T-helper 2 cell (primary cell): Measurements from ENCODE around the gene ZBTB43.
"Not testable (repeated sequence)": the region's sequence is repeated elsewhere in the genome, so short reads cannot be mapped to it uniquely, and the experiment has no call there.

Source experiments
- DNase-seq, 5 experiments: peaks; one replicate each; pipeline versions ENCODE4 v3.0.0 to v3.0.0-alpha.2; 2012 to 2022
- total RNA-seq, 2 donors: gene quantifications; one replicate each; lab custom pipeline; 2026; lab: John Stamatoyannopoulos, UW

Gene ZBTB43
- 45.3 to 70.8 reads per million in 2 donors for total RNA-seq

- peak; percentile 96 to 98 (median 96) for DNase-seq
These were observed at the start of gene ZBTB43 for GRCh38 chr9:126804696-126805553. Gene ZBTB43 (plus strand): TSS chr9:126805040. CDS start chr9:126832510, 27,470 bp downstream.

DNA sequence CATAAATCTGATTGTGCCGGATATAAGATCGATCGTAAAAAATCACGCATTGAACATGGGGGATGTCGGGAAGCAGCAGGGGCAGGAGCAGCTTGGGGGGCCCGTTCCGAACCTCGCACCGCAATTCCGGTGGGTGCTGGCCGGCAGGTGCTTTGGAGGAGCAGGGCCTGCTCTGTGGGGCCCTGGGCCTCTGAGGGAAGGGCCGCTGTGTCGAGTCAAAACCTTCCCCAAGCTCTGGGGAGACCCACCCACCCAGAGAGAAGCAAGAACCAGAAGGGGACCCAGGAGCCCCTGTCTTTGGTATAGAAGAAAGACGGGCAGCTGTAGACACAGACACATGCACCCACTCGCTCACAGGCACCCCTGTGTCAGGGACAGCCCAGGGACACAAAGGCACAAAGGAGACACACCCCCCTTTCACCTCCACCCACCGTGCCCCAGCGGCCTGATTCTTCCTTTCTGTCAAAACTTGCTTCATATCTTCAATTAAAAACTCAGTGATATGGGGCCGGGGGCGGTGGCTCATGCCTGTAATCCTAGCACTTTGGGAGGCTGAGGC, 49.4 kb upstream of the ZBTB43 start:
- no peak for DNase-seq

- no peak for DNase-seq
These were observed 48.6 kb upstream of the ZBTB43 start for GRCh38 chr9:126756238-126756637.

DNA sequence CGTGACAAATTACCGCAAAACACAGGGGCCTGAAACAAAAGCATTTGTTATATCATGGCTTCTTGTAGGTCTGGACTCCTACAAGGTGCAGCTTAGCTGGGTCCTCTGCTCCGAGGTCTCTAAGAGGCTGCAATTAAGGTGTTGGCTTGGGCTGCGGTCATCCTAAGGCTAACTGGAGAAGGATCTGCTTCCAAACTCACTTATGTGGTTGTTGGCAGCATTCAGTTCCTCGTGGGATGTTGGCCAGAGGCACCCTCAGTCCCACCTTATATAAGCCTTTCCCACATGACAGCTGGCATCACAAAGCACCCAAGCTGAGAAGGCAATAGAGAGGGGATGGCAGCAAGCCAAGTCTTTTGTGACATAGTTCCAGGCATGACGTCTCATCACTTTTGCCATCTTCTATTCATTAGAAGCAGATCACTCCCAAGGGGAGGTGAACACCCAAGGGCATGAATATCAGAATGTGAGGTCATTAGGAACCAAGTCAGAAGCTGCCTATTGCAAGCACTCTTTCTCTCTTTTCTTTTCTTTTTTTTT, 47.9 kb upstream of the ZBTB43 start:
- no peak for DNase-seq

- no peak for DNase-seq
These were observed 45.8 kb upstream of the ZBTB43 start for GRCh38 chr9:126758916-126759585.

GRCh38 chr9:126761274-126761673, 43.6 kb upstream of the ZBTB43 start:
- DNase-seq = no peak

DNA sequence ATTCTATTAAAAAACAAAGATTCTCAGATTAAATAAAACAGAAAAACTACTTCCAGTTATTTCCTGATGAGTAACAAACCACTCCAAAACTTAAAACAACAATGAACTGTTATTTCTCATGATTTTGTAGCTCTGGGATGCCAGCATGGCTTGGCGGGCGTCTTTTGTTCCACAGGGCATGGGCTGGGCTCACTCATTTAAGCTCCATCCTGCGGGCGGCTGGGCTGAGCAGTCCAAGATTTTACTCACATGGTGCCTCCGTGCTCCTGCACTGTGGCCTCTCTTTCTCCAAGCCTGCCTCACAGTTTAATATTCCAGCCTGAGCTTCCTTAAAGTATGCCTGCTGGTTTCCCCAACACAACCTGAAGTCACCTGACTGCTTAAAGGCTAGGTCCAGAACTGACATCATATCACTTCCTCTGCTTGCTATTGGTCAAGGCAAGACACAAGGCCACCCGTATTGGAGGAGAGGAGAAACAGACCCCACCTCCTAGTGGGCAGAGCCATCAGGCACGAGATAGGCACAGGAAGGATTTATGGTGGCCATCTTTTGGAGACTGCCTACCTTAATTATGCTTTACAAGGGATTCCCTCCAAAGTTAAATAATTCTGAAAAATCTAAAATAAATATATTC, 41.6 kb upstream of the ZBTB43 start:
- peak in 1 of 5 experiments; percentile 19 for DNase-seq

GRCh38 chr9:126773004-126773607, 31.7 kb upstream of the ZBTB43 start:
- peak in 1 of 5 experiments; percentile 18 for DNase-seq

GRCh38 chr9:126775926-126776325, 28.9 kb upstream of the ZBTB43 start:
- DNase-seq = no peak

DNA sequence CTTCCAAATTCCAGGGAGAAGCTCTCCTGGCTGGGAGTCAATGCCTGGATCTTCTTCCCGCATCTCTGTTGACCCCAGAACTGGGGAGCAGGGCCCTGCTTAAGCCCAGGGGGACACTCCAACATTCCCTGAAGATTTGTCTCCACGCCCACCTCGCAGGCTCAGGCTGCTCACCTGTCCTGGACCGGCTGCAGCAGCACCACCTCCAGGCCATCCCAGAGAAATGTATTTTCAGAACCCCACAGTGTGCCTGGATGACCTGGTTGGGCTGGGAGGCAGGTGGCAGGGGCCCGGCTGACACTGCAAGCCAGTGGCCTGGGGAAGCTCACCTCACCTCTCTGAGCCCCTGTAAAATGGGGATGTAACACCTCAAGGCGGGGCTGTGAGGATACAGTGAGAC, 27.1 kb upstream of the ZBTB43 start:
- no peak for DNase-seq

DNA sequence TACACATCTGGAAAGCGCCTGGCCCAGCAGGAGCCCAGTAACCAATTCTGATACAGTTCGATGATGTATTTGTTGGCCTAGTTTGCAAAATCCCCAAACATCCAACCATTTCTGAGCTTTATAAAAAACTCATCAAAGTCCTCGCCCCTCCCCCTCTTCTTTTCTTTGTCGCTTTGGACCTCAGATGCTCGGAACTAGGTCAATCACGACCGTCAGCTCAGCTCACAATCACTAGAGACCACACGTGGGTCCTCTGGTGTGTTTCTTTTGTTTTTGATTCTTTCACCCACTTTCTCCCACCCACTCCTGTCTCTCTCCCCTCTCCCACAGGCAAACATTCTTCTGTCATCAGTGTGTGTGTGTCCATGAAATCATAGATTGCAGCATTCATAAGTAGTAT, 26.7 kb upstream of the ZBTB43 start:
- no peak for DNase-seq

GRCh38 chr9:126778696-126779095, 26.1 kb upstream of the ZBTB43 start:
- DNase-seq = not testable (repeated sequence)

GRCh38 chr9:126781186-126782052, 23.4 kb upstream of the ZBTB43 start:
- peak; percentile 58 to 81 (median 73) for DNase-seq

DNA sequence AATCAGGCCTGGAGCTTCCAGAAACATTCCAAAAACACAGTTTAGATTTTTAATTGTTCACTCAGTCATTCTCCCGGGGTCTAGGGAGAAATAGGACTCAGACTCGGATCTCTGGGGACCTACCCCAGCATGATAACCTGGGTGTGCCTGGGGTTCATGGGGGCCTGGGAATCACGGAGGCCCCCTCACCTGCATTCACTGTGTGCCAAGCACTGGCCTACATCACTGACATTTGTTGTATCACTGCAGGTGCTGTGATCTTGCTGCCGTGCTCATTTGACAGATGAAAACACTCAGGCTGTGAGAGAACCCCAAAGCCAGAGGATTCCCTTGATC, 22.8 kb upstream of the ZBTB43 start:
- DNase-seq = no peak

DNA sequence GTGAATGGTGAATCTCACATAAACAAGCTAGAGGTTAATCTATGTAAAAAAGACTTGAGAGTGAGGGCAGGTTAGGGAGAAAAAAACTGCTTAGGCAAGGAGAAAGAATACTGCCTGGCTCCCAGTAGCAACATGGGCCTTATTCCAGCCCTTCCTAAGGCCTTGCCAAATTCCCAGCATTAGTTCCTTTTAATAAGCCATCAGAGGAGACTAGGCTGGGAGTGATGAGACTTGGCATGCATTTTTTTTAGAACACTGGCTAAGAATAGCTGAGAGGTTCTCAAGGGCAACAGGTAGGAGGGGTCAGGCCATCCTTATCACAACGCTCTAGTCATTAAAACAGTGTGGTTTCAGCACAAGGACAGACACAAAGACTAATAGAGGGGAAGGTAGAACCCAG, 20.9 kb upstream of the ZBTB43 start:
- no peak for DNase-seq

DNA sequence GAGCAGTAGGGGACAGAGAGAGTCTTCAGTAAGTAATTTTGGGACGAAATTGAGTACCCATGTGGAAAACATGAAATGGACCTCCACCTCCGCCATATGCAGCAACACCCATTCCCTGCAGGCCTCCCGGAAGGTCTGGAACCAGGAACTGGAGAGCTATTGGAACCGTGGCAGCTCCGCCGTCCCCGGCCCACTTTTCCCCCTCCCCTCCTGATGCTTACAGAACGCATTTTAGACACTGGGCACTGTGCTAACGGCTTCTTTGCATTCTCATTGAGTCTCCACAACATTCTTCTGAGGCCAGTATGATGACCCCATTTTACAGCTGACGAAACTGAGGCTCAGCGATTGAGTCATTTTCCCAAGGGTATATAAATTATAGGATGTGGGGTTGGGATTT, 20.4 kb upstream of the ZBTB43 start:
- no peak for DNase-seq

DNA sequence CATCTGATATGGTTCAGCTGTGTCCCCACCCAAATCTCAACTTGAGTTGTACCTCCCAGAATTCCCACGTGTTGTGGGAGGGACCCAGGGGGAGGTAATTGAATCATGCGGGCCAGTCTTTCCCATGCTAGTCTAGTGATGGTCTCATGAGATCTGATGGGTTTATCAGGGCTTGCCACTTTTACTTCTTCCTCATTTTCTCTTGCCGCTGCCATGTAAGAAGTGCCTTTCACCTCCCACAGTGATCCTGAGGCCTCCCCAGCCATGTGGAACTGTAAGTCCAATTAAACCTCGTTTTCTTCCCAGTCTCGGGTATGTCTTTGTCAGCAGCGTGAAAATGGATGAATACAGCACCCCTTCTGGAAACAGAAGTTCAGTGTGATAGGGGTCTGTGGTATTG, 20.0 kb upstream of the ZBTB43 start:
- DNase-seq = not testable (repeated sequence)

DNA sequence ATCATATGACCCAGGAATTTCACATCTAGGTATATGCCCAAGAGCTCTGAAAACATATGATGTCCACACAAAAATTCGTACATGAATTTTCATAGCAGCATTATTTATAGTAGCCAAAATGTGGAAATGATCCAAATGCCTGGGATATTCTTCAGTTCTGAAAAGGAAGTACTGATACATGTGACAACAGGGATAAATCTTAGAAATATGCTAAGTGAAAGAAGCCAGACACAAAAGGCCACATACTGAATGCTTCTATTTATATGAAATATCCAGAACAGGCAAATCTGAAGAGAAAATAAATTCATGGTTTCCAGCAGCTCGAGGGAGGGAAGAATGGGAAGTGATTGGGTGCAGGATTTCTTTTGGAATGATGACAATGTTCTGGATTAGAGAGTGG, 16.8 kb upstream of the ZBTB43 start:
- no peak for DNase-seq

GRCh38 chr9:126788634-126789349, 16.0 kb upstream of the ZBTB43 start:
- DNase-seq = peak in 1 of 5 experiments; percentile 74

- DNase-seq = no peak
These were observed 14.3 kb upstream of the ZBTB43 start for GRCh38 chr9:126790561-126790960.
